Subcutaneous adipose tissue (tissue), 4 donors: Measurements from ENCODE around the gene KISS1R. TPM values are rescaled to one million over a fixed set of nuclear protein-coding genes. Genes with fewer than 3 reads are reported as not detected.

Experiments used
- total RNA-seq, 4 donors: library from RNA; depleted of rRNA; stranded (reverse); fragments of >200 nt; gene quantifications; one replicate each; pipeline ENCODE4 v1.1.0, GENCODE V29; 2016
- TF ChIP-seq, protein P1 (sequence below): fragments of 450-650 bp; IDR thresholded peaks from one replicate; pipeline ENCODE4 v1.5.1; 2016; ENCODE audit warnings: low read depth, mild to moderate bottlenecking, control low read depth, antibody characterized with exemption, moderate library complexity

The KISS1R gene
- total RNA-seq, 4 donors from 2014 or later, result not detected

GRCh38 chr19:919199-920050, 2.3 kb downstream of the KISS1R start:
- TF ChIP-seq, protein P1, sequence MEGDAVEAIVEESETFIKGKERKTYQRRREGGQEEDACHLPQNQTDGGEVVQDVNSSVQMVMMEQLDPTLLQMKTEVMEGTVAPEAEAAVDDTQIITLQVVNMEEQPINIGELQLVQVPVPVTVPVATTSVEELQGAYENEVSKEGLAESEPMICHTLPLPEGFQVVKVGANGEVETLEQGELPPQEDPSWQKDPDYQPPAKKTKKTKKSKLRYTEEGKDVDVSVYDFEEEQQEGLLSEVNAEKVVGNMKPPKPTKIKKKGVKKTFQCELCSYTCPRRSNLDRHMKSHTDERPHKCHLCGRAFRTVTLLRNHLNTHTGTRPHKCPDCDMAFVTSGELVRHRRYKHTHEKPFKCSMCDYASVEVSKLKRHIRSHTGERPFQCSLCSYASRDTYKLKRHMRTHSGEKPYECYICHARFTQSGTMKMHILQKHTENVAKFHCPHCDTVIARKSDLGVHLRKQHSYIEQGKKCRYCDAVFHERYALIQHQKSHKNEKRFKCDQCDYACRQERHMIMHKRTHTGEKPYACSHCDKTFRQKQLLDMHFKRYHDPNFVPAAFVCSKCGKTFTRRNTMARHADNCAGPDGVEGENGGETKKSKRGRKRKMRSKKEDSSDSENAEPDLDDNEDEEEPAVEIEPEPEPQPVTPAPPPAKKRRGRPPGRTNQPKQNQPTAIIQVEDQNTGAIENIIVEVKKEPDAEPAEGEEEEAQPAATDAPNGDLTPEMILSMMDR, result no peak

- TF ChIP-seq, protein P1, result no peak
Measured at GRCh38 chr19:920051-920864, 3.1 kb downstream of the KISS1R start.

GRCh38 chr19:924553-925086, 7.5 kb downstream of the KISS1R start:
- TF ChIP-seq, protein P1, result no peak

- TF ChIP-seq, protein P1, result no peak
Measured at GRCh38 chr19:925087-925525, 8.0 kb downstream of the KISS1R start.

- TF ChIP-seq, protein P1, result no peak
Measured at GRCh38 chr19:925526-926322, 8.6 kb downstream of the KISS1R start, which contains the start of gene ARID3A. TSS of gene ARID3A (plus strand) at chr19:926035. CDS start at chr19:929529, 3,494 bp downstream.

DNA sequence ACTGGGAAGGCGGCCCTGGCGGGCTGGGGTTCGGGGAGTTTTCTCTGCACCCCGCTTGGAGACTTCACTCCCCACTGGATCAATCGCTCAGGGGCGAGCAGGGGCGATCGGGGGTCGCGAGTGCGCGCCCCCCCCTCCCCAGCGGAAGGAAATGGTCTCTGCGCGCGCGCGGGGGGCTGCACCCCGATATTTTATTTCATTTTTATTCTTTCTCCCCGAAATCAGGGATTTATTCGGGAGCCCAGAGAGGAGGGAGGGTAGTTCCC, 9.1 kb downstream of the KISS1R start:
- TF ChIP-seq, protein P1, result no peak
